IPS-18a (cell line): Measurements from ENCODE around the gene LURAP1L.

ENCODE experiments used
- H3K27ac ChIP-seq: one replicate; pipeline ENCODE4 v1.5.1; 2013; ENCODE audit warnings: low read length
- H3K27me3 ChIP-seq: one replicate; pipeline ENCODE4 v1.6.1; 2013; ENCODE audit warnings: mild to moderate bottlenecking, low read length; ENCODE audit not compliant: control insufficient read depth, insufficient read depth
- H3K36me3 ChIP-seq: one replicate; pipeline ENCODE4 v1.6.1; 2013; ENCODE audit warnings: low read depth, low read length; ENCODE audit not compliant: control insufficient read depth
- H3K4me1 ChIP-seq: one replicate; pipeline ENCODE4 v1.6.1; 2013; ENCODE audit warnings: low read depth, low read length; ENCODE audit not compliant: control insufficient read depth
- H3K4me3 ChIP-seq: one replicate; pipeline ENCODE4 v1.5.1; 2013; ENCODE audit warnings: low read length
- H3K9ac ChIP-seq: one replicate; pipeline ENCODE4 v1.6.1; 2013; ENCODE audit warnings: mild to moderate bottlenecking, low read length, moderate library complexity
- H3K9me3 ChIP-seq: one replicate; pipeline ENCODE4 v1.6.1; 2013; ENCODE audit warnings: low read depth, low read length; ENCODE audit not compliant: control insufficient read depth

Gene LURAP1L

DNA sequence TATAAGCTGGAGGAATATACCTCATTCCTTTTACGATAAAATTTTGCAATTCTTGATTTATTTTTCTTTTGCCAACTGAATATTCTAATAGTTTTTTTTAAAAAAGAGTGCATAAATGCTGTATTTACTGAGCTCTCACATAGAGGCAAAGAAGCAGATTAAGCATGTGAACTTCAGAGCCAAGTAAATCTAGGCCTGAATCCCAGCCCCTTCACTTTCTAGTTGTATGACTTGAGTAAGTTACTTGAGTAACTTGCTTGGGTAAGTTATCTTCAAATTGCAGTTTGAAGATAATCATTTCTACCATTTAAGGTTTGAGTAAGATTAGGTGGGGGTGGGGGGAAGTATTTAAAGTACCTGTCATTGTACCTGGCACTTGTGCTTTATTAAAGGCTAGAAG, 21.8 kb downstream of the LURAP1L start:
- Histone ChIP-seq H3K4me3 (no peak overlapping the region), H3K36me3 (no peaks in the 10 kb centered on the region), H3K27me3 (no peaks in the 10 kb centered on the region), H3K9ac (no peak overlapping the region), H3K9me3 (no peaks in the 10 kb centered on the region), H3K4me1 (no peaks in the 10 kb centered on the region), H3K27ac (no peak overlapping the region)

DNA sequence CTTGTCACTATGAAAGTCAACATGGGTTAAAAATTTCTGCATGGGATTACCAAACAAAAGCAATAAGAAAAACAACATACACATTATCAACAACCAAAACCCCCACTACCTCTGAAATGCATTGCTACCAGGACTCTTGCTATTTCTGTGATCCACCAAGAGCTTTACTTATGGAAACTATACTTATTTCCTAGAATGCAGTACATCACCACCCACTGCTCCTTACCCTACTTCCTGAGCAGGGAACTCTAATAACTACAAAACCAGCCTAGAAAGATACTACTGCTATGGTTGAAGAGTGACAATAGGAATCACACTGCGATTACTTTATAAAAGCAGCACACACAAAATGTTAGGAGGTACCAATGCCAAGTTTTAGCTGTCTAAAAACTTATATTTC, 22.2 kb downstream of the LURAP1L start:
- no peaks in the 10 kb centered on the region for H3K9me3 ChIP-seq
- no peaks in the 10 kb centered on the region for H3K27me3 ChIP-seq
- H3K36me3 ChIP-seq = no peaks in the 10 kb centered on the region
- H3K9ac ChIP-seq = no peak overlapping the region
- H3K4me3 ChIP-seq = no peak overlapping the region
- H3K27ac ChIP-seq = no peak overlapping the region
- no peaks in the 10 kb centered on the region for H3K4me1 ChIP-seq

DNA sequence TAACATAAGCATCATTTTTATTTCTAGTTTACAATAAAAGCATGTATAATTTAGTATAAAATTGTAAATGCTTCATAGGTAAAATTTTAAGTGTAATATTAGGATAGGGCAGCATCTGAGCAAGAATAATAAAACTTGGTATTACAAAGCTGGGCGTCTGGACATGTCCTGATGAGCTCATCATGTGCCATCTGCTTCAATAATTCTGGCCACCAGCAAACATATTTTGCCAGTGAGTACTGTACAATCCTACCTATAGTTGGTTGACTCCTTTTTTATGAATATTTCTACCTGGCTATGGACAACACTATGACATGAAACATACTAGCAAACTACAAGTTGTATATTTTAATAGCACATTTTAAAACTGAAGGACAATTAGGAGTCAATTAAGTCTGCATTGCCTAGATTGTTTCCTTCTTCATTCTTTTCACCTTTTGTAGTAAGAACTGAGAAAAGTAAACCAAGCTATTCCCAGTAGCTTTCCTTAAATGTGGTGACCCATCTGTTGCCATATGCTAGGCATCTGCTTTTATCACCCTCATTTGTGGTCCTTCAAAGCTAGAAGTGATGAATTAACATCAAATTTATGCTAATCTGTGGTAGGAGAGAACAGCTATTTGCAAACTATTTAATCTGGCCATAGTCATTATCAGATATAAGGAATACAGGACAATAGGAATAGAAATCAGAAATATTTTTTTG, 23.4 kb downstream of the LURAP1L start:
- no peak overlapping the region for H3K27ac ChIP-seq
- H3K27me3 ChIP-seq = no peaks in the 10 kb centered on the region
- no peak overlapping the region for H3K4me3 ChIP-seq
- no peaks in the 10 kb centered on the region for H3K36me3 ChIP-seq
- no peaks in the 10 kb centered on the region for H3K4me1 ChIP-seq
- H3K9ac ChIP-seq = no peak overlapping the region
- no peaks in the 10 kb centered on the region for H3K9me3 ChIP-seq

DNA sequence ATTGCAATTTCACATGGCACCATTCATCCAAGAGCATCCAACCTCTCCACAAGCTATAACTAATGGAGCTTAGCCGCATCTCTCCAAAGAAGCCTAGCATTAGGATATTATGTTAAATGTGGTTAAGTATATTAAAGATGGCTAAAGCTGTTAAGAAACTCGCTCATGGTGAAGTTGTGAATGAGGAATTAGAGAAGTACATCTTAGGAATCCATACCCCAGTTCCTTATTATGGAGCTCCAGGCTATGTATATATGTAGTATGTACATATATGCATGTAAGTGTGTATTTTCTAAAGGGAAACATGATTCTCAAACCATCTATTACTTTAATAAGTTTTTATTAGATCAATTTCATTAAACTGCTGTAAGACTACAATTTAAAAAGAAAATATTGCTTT, 26.4 kb downstream of the LURAP1L start:
- no peak overlapping the region for H3K9ac ChIP-seq
- no peaks in the 10 kb centered on the region for H3K27me3 ChIP-seq
- H3K4me1 ChIP-seq = no peaks in the 10 kb centered on the region
- no peak overlapping the region for H3K27ac ChIP-seq
- H3K9me3 ChIP-seq = no peaks in the 10 kb centered on the region
- H3K4me3 ChIP-seq = no peak overlapping the region
- no peaks in the 10 kb centered on the region for H3K36me3 ChIP-seq

DNA sequence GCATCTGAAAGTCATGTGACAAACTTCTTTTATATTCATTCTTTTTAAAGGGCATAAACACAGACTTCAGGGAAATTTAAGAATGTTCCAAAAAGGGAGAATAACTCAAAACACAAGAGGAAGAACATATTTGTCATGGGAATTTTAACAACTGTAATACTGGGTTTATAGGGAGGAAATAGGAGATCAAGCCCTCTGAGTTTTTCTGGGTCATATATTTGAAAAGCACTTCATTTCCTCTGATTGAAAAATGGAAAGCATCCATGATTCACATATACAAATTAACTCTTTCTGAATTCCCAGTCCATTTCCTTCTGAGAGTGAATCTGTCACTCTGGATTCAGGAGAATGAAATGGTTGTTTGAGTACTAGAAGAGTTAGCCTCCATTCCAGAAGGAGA, 26.8 kb downstream of the LURAP1L start:
- no peak overlapping the region for H3K27ac ChIP-seq
- H3K4me1 ChIP-seq = no peaks in the 10 kb centered on the region
- H3K27me3 ChIP-seq = no peaks in the 10 kb centered on the region
- H3K9ac ChIP-seq = no peak overlapping the region
- no peaks in the 10 kb centered on the region for H3K9me3 ChIP-seq
- H3K4me3 ChIP-seq = no peak overlapping the region
- no peaks in the 10 kb centered on the region for H3K36me3 ChIP-seq

DNA sequence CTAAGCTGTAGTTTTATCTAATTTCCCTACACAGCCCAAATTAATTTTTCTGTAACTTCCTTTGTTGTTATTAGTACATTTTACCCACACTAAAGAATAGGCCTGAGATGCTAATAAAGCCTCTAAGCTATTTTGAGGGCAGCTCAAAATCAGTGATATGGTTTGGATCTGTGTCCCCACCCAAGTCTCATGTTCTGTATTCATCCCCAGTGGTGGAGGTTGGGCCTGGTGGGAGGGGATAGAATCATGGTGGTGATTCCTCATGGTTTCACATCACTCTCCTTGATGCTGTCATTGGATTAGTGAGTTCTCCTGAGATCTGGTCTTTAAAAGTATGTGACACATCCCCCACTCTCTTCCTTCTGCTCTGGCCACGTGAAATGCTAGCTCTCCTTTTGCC, 27.3 kb downstream of the LURAP1L start:
- Histone ChIP-seq H3K4me3 (no peak overlapping the region), H3K27me3 (no peaks in the 10 kb centered on the region), H3K36me3 (no peaks in the 10 kb centered on the region), H3K4me1 (no peaks in the 10 kb centered on the region), H3K27ac (no peak overlapping the region), H3K9me3 (no peaks in the 10 kb centered on the region), H3K9ac (no peak overlapping the region)

DNA sequence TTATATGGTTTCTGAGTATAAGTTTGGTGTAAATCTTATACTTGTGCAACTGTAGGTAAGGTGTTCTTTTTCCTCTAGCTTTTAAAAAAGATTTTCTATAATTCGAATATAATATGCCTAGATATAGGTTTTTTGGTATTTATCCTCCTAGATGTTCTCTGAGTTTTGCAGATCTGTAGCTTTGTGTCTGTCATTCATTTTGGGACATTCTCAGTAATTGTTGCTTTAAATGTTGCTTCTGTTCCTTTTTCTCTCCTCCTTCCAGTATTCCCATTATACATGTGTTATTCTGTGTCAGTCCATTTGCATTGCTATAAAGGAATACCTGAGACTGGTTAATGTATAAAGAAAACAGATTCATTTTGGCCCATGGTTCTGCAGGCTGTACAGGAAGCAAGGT, 33.7 kb downstream of the LURAP1L start:
- H3K4me3 ChIP-seq = no peak overlapping the region
- H3K27me3 ChIP-seq = no peaks in the 10 kb centered on the region
- no peaks in the 10 kb centered on the region for H3K36me3 ChIP-seq
- no peak overlapping the region for H3K9ac ChIP-seq
- no peaks in the 10 kb centered on the region for H3K4me1 ChIP-seq
- H3K9me3 ChIP-seq = no peaks in the 10 kb centered on the region
- H3K27ac ChIP-seq = no peak overlapping the region

DNA sequence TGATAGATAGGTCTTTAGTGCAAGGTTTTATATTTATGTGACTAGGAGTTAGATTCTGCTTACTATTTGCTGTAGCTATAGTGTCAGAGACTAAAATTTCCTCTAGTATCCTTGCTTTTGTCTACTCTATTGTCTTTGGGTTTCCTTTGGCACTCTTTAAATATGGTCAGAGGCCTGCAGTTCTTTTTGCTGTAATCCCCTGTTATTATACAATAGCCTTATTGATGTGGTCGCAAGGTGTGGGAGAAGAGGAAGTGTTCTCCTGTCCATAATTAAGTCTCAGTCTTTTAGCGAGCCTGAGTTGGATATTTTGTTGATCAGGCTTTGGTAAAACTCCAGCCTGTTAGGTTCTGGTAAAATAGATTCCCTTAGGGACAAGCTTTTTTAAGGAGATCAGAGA, 34.9 kb downstream of the LURAP1L start:
- no peaks in the 10 kb centered on the region for H3K27me3 ChIP-seq
- H3K27ac ChIP-seq = no peak overlapping the region
- H3K9me3 ChIP-seq = no peaks in the 10 kb centered on the region
- no peaks in the 10 kb centered on the region for H3K4me1 ChIP-seq
- H3K36me3 ChIP-seq = no peaks in the 10 kb centered on the region
- no peak overlapping the region for H3K4me3 ChIP-seq
- H3K9ac ChIP-seq = no peak overlapping the region

DNA sequence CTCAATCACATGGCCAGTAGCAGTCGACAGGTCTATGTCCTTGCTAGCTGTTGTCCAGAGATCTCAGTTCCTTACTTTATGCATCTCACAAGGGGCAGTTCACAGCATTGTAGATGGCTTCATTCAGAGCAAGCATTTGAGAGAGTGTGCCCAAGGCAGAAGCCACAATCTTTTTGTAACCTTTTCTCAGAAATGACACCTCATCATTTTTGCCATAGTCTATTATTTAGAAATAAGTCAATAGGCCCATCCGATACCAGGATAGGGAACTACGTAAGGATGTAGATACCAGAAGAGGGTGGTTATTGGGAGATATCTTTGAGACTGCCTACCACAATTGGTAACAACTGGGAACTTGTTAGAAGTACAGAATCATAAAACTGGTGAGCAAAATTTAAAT, 37.1 kb downstream of the LURAP1L start:
- no peak overlapping the region for H3K27ac ChIP-seq
- no peaks in the 10 kb centered on the region for H3K36me3 ChIP-seq
- no peak overlapping the region for H3K9ac ChIP-seq
- no peaks in the 10 kb centered on the region for H3K27me3 ChIP-seq
- H3K9me3 ChIP-seq = no peaks in the 10 kb centered on the region
- no peak overlapping the region for H3K4me3 ChIP-seq
- H3K4me1 ChIP-seq = no peaks in the 10 kb centered on the region

DNA sequence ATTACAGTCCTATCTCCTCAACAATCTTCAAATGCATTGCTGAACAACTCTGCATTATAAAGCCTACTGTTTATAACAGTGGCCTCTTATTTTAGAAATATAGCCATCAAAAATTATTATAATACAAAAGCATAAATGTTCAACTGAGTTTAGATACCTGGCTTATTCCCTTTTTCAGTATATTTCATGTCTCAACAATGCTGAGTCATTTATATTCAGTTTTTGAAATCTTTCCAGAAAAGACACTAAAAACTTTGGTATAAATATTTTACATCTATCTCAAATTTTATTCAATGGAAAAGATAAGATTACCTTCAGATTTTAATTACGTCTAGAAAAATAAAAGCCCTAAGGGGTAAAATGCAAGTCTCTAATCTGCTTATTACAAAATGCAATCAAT, 37.9 kb downstream of the LURAP1L start:
- no peaks in the 10 kb centered on the region for H3K4me1 ChIP-seq
- no peak overlapping the region for H3K4me3 ChIP-seq
- no peaks in the 10 kb centered on the region for H3K27me3 ChIP-seq
- no peaks in the 10 kb centered on the region for H3K9me3 ChIP-seq
- H3K9ac ChIP-seq = no peak overlapping the region
- no peaks in the 10 kb centered on the region for H3K36me3 ChIP-seq
- H3K27ac ChIP-seq = no peak overlapping the region

DNA sequence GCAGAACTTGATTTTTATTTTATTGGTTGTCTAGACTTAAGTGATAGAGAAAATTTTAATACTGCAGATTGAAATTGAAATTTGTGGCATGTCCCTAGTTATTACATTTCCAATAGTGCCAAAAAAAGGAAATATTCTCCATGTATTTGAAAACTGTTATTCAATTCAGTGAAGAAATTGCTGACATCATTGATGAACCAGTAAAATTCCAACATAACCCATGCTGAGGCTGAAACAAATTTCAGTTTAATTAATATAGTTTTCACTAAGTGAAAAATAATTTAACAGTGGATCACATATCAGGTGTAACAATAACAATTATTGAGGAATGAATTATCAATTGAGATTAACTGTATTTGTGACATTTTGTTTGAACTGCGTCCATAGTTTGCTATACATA, 38.7 kb downstream of the LURAP1L start:
- Histone ChIP-seq H3K4me3 (no peak overlapping the region), H3K27me3 (no peaks in the 10 kb centered on the region), H3K36me3 (no peaks in the 10 kb centered on the region), H3K27ac (no peak overlapping the region), H3K9ac (no peak overlapping the region), H3K9me3 (no peaks in the 10 kb centered on the region), H3K4me1 (no peaks in the 10 kb centered on the region)

DNA sequence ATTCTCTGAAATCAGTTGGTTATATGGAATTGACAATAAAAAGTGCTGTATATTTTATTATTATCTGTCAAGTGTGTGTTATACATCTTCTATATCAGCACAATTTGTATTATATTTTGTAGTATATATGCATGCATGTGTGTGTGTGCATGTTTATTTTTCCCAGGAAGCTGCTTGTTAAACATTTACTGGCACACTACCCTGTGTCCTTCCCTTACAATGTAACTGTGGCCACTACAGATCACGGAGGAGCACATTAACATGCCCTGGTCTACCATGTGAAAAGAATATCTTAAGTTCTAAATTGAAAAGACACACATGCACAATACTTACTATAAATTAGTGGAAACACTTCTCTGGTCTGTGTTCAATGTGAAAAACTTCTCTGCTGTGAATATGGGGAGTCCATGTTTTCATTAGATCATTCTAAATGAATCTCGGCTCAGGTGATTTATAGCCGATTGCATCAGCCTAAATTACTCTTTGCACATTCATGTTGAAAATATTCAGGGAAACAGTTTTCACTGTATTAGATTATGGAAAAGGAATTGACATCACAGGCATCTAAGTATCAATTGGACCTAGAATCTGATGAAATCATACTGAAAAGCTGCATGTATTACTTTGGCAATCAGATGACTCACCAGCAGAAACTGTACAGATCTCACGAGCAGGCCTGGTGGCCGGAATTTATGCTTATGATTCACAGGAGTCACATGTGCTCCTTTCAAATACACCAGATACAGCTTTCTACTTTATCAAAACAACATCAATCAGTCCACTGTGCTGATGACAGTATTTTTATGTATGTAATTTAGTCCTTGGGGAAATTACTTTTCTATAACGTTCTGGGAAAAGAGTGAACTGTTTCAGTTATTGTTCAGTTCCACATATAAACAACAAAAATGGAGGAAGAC, 39.4 kb downstream of the LURAP1L start:
- H3K27ac ChIP-seq = no peak overlapping the region
- H3K4me3 ChIP-seq = no peak overlapping the region
- no peaks in the 10 kb centered on the region for H3K27me3 ChIP-seq
- no peaks in the 10 kb centered on the region for H3K4me1 ChIP-seq
- no peaks in the 10 kb centered on the region for H3K36me3 ChIP-seq
- H3K9me3 ChIP-seq = no peaks in the 10 kb centered on the region
- H3K9ac ChIP-seq = no peak overlapping the region
